NCI-H187 treated with DMSO at 0.1 percent for 48 hours (cell line): ENCODE results near the gene PRDM1.

Source experiments
- DNase-seq: peaks from one replicate; lab custom pipeline; 2025; lab: John Stamatoyannopoulos, UW

The PRDM1 gene

GRCh38 chr6:106097411-106098231 is 11.5 kb downstream of the PRDM1 start:
- no peak for DNase-seq

DNA sequence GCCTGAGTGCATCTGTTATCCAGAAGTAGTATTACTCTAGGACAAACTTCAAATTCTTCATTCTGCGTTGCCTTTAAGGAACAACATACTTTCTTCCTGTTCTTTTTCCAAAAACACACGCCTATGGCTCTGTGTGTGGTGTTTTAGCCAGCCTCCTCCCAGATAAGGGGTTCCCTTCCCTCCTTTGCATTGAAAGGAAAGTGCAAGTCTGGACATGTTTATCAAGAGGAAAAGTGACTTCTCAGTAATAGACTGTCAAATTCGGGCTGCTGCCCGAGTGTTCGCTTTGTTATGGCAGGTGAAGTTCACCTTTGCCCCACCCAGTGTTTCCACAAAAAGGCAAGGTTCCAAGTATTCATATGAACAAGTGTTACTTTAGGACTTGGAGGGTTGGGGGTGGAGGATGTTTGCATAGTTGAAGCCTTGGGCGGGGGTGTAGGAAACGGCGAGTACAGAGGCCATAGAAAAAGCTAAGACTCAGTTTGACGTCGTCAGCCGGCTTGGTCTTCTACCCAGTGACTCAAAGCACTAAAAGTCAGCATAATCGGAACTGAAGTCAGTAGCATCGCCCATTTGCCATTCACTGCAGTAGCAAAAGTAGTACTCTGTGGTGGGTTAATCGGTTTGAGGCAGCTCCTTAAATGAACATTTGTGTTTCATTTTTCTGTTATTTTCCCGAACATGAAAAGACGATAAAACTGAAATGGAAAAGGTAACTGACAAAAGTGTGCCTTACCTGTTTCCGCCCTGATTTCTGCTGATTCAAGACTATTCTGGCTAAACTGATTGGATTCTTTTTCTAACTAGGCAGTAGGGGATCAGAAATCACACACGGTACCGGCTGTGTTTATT is 12.5 kb downstream of the PRDM1 start:
- no peak for DNase-seq

- DNase-seq = no peak
Measured at GRCh38 chr6:106099235-106099537, 13.1 kb downstream of the PRDM1 start.

DNA sequence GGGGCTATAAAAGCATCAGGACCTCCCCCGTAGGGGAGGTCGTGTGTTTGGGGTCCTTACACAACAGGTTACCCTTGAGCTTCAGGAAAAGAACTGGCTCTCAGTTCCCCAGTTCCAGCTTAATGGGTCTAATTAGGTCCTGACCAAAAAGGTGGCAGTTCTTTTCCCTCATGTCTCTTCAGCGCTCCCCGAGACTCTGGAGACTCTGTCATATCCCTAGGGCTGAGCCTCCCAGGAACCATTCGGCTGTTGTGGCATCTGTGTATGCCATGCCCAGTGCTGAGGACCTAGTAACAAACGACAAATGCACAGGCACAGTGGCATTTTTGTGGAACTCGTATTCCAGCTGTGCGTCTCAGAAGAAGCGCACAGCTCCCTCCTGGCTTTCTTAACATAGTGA is 14.6 kb downstream of the PRDM1 start:
- no peak for DNase-seq

- no peak for DNase-seq
Measured at GRCh38 chr6:106101466-106101865, 15.3 kb downstream of the PRDM1 start.

DNA sequence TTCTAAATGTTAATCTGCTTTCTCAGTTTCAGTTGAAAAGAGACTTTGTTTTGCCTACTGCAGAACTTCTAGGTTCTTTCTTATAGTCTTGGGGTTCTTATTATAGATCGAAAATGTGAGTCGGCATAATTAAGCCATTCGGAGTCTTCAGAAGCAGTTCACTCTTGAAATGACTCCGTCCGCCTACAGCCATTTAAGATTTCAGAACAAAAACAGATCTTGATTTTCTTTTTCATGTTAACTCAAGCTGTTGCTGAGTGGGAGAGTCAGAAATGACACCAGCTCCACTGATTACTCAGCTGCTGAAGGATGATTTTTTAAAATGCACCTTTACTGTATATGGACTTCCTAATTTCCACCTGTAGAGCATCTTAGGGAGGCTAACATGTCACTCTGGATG is 15.9 kb downstream of the PRDM1 start:
- no peak for DNase-seq

- DNase-seq = no peak
Measured at GRCh38 chr6:106102967-106103727, 17.0 kb downstream of the PRDM1 start.

DNA sequence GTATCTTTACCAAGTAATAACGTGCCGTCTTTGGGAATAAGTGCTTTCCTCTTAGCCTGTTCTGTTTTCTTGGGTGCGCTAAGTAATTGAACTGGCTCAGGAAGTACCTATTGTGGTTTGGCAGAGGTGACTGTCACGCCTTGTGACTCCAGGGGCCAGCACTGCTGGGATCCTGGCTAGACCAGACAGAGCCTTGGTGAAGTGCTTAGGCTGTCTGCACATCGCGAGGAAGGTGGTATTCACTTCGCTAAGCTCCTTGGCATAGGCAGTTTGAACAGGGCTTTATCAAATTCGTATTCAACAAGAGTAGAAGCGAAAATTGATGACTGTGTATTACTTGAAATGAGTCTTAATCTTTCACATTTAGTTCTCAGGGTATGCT is 17.6 kb downstream of the PRDM1 start:
- DNase-seq = no peak

- DNase-seq = no peak
Measured at GRCh38 chr6:106104476-106104875, 18.3 kb downstream of the PRDM1 start.

- DNase-seq = no peak
Measured at GRCh38 chr6:106104941-106105340, 18.8 kb downstream of the PRDM1 start.

DNA sequence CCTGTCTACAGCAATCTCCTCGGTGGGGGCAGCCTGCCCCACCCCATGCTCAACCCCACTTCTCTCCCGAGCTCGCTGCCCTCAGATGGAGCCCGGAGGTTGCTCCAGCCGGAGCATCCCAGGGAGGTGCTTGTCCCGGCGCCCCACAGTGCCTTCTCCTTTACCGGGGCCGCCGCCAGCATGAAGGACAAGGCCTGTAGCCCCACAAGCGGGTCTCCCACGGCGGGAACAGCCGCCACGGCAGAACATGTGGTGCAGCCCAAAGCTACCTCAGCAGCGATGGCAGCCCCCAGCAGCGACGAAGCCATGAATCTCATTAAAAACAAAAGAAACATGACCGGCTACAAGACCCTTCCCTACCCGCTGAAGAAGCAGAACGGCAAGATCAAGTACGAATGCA is 19.4 kb downstream of the PRDM1 start:
- no peak for DNase-seq

DNA sequence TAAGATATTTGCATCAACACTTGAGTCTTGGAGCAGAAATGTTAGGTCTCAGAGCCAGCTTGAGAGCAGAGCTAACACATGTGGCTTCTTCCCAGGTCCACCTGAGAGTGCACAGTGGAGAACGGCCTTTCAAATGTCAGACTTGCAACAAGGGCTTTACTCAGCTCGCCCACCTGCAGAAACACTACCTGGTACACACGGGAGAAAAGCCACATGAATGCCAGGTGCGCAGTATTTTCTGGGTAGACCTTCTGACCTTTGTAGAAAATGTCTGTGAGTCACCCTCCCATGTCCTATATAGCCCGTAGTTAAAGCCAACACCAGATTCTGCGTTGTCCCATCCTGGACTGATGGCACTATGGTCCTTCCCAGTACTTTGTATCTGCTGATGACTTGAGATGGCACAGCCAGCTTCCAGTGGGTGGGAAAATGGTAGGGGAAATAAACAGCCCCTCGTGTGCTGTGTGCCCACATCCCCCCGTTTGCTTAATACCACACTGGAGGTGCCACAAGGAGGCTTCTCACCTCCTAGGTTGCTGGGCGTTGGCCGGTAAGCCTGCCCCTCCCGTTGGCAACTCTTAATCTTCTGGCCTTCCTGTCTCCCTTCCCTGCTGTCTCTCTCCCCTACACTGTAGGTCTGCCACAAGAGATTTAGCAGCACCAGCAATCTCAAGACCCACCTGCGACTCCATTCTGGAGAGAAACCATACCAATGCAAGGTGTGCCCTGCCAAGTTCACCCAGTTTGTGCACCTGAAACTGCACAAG is 20.3 kb downstream of the PRDM1 start:
- no peak for DNase-seq

GRCh38 chr6:106107043-106107613 is 21.0 kb downstream of the PRDM1 start:
- DNase-seq = no peak

DNA sequence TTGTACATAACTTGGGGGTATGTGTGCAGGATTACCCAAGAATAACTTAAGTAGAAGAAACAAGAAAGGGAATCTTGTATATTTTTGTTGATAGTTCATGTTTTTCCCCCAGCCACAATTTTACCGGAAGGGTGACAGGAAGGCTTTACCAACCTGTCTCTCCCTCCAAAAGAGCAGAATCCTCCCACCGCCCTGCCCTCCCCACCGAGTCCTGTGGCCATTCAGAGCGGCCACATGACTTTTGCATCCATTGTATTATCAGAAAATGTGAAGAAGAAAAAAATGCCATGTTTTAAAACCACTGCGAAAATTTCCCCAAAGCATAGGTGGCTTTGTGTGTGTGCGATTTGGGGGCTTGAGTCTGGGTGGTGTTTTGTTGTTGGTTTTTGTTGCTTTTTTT is 22.0 kb downstream of the PRDM1 start:
- no peak for DNase-seq

GRCh38 chr6:106109029-106109428 is 22.9 kb downstream of the PRDM1 start:
- DNase-seq = no peak

GRCh38 chr6:106110164-106110826 is 24.2 kb downstream of the PRDM1 start:
- no peak for DNase-seq

DNA sequence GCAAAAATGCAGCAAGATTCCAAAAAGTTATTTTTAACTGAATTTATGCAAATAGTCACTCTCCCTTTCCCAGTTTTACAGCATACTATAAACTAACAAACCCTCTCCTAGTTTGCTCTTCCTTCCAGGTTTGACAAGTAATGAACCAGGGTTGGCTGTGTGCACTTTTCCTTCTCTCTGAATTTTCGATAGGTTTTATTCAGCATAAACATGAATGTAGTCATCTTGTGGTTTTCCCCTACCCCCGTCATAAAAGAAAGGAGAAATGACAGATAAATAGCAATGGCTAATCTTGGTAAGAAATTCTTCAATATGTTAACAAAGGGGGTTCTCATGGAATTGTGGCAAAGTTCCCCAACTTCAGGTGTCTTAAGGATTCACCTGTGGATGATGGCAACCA is 26.3 kb downstream of the PRDM1 start:
- DNase-seq = no peak

- no peak for DNase-seq
Measured at GRCh38 chr6:106113256-106113959, 27.3 kb downstream of the PRDM1 start.

GRCh38 chr6:106114492-106114891 is 28.4 kb downstream of the PRDM1 start:
- no peak for DNase-seq

DNA sequence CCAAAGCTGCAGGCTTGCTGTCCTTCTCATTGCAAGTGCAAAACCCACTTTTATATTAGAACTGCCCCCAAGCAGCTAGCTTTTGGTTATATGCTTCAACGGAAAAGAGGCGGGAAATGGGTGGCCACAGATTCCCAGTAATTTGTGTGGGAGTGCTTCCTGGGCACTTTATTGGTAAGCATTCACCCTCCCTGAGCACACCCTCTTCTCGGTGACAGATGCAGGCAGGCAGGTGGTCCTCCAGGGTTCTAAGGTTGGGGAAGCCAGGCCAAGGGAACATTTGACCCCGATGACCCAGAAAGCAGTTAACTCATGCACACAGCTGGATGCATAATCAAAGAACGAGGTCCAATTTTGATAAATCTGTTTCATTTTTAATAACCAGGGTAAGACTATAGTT is 29.1 kb downstream of the PRDM1 start:
- DNase-seq = no peak
